Stimulated activated CD4-positive, alpha-beta T cell treated with anti-CD3 and anti-CD28 coated beads, Interleukin-15, amount 100 ng/mL, for 24 hours (primary cell): ENCODE data around the gene EHMT1.

Source experiments
- DNase-seq: peaks from one replicate; pipeline ENCODE4 v3.0.0-alpha.2; 2020

EHMT1 gene

DNA sequence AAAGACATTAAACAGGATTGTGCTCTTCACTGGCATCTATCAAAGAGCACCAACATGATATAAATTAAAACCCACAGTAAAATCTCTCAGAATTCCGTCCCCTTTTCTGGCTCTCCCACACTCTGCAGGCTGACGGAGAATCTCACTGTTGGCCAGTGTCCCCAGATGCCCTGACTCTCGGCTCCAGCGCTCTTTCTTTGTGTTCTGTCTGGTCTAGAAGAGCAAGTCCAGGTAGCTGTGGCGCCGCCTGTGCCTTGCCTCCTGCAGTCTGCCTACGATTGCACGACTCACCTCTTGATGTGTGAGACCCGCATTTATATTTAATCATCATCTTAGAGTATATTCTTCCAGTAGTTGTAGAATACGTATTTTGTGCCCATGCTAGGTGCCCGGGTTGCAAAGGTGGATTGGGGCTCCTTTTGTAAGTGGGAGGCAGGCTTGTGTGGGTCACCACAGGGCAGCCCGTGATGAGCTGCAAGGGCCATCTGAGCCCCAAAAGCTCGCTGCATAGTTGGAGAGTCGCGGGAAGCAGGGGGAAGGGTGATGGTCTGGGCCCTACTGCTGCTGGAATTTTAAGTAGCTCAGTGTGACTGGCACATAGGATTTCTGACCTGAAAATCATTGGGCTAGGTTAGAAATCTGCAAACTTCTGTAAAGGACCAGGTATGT lies 55.6 kb downstream of the EHMT1 start:
- no peak for DNase-seq

DNA sequence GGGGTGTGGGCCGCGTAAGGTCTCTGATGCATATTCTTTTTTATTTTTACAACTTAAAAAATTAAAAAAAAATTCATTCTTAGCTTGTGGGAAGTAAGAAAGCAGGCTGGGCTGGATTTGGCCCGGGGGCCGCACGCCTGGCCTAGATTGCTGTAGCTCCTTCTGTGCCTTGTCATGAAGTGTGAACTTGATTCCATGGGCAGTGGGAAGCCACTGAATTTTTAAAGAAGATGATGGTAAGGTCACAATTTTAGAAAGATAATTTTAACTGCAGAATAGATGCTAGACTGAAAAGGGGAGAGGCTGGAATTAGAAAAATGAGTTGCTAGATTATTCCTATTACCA lies 56.1 kb downstream of the EHMT1 start:
- DNase-seq, result no peak

DNA sequence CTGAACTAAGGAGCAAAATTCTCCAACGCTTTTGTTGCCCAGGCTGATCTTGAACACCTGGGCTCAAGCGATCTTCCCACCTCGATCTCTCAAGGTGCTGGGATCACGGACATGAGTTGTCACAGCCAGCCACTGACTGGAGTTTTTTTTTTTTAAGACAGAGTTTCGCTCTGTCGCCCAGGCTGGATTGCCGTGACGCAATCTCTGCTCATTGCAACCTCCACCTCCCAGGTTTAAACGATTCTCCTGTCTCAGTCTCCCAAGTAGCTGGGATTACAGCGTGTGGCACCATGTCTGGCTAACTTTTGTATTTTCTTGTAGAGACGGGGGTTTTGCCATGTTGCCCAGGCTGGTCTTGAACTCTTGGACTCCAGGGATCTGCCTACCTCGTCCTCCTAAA lies 58.2 kb downstream of the EHMT1 start:
- no peak for DNase-seq

DNA sequence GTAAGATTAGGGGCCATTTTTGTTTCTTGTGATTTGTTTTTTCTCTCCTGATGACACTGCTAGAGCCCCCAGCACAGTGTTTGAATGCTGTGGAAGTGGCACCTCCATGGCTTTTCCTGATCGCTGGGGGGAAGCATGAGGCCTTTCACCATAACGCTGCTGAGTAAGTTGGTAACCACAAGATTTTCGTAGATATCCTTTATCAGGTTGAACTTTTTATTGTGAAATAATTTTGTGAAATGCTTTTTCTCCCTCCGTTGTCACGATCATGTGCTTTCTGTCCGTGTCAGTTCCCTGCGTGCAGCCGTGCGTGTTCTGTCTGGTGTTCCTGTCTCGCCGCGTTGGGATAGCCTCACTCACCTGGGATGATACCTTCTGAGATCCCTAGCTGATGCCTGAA lies 59.4 kb downstream of the EHMT1 start:
- DNase-seq, result no peak

DNA sequence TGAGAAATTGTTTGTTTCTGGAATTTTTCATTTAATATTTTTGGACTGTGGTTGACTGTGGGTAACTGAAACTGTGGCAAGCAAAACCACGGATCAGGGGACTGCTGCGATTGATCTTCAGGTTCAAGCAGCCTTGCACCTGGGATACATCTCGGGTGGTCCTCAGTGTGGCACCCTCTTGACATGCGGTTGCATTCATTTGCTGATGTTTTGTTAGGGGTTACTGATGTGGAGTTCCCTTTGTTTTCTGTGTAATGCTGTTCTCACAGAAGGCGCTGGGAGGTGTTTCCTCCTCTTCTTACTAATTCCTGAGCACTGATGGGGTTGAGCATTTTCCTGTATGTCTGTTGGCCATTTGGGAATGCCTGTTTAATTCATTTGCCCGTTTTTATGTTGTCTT lies 60.4 kb downstream of the EHMT1 start:
- DNase-seq, result no peak

DNA sequence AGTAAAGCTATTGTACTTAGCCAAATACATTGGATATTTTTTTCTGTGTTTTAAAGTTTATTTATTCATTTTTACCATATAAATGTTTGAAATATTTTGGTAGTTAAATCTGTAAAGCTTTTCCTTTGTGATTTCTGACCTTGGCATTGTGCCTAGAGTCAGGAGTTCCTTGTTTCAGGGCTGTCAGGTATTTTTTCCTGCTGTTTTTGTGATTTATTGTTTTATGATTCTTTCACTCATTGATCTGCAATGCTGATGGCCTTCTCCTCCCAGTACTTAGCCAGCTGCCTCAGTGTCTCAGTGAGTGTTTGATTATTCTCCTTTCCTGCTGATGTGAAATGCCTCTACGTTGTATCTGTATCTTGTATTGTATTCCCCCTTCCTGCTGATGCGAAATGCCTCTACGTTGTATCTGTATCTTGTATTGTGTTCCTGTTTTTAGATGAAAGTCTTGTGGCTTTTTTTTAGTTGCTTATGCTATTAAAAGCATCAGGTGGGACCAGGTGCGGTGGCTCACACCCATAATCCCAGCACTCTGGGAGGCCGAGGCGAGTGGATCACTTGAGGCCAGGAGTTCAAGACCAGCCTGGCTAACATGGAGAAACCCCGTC lies 61.0 kb downstream of the EHMT1 start:
- DNase-seq, result no peak

DNA sequence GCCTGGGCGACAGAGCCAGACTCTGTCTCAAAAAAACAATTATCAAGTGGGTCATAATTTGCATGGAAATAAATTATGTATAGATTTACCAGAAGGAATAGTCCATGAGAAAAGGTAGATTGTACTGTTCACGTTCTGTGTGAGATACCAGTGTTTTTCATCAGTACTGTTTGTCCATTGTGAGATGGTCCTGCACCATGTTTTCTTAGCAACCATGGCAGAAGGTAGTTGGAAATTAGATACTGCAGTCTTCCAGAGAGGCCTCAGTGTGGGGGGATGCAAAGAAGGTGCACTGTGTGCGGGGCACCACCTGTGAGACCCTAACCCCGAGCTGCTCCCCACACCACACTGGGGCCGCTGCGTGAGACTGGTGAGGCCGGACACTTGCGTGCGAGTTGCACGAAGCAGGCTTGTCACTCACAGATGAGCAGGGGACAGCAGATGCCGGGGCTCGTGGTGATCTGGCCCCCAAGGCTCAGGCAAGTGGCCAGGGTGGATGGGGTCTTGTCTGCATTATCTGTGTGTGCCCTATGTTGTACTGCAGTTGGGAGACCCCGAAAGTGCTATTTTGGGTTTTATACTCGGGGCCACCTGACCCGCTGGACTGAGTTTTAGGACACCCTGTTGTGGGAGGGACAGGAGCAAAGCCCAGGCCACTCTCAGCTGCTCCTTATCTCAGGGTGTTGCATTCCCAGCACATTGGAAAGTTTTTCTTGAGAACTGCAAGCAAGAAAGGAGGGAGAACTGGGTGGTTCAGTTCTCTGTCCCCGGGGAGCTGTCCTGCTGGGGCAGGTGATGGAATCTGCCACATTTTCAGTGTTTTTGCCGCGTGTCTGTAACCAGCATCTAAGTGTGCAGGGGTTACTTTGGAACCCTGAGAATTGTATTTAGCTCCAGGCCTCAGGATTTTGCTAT lies 61.9 kb downstream of the EHMT1 start:
- DNase-seq, result no peak

DNA sequence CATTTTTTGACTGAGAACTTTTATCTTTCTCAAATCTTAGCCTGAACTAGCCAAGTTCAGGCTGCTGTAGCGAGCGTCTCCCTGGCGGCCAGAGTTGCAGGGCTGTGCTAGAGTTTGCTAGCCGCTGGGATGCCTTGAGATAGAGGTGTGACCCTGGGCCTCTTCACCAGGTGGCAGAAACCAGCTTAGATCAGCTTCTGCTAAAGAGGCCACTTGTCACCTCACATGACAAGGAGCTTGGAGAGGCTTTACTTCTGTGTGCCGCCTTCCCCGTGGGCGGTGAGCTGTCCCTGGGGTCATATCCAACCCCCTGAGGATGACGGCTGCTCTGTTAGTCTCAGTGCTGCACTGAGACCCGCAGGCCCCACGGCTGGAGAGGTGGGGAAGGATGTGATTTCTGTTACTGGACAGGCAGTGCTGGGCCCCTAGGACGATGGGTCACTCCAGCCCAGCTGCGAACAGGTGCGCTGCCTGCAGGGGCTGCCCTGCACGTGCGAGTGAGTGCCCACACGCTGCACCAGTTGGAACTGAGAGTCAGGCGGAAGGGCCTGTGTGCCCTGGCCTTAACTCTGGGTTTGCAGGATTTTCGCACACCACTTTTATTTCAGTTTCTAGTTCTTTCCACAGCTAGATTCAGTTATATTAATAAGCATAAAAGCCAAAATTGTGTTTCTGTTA lies 63.8 kb downstream of the EHMT1 start:
- DNase-seq, result no peak

DNA sequence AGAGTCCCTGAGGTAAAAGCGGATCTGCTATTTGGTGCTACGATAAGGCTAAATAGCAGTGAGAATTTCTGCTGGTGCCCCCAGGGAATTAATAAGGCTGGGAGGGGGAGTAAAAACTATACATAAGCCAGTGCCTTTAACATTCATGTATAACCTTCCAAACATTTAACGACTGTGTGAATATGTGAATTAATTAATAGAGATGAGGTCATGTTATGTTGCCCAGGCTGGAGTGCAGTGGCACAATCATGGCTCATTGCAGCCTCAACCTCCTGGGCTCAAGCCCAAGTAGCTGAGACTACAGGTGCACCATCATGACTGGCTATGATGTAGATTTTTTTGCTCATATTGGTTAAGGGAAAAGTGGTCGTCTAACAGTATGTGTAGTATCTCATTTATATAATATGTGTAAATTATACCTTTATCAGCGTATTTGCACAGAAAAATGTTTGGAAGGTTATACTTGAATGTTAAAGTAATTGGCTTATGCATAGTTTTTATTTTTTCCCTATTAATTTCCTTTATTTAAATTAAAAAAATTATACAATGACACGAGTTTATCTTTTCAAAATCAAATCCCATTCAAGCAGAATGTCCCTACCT lies 64.6 kb downstream of the EHMT1 start:
- no peak for DNase-seq

DNA sequence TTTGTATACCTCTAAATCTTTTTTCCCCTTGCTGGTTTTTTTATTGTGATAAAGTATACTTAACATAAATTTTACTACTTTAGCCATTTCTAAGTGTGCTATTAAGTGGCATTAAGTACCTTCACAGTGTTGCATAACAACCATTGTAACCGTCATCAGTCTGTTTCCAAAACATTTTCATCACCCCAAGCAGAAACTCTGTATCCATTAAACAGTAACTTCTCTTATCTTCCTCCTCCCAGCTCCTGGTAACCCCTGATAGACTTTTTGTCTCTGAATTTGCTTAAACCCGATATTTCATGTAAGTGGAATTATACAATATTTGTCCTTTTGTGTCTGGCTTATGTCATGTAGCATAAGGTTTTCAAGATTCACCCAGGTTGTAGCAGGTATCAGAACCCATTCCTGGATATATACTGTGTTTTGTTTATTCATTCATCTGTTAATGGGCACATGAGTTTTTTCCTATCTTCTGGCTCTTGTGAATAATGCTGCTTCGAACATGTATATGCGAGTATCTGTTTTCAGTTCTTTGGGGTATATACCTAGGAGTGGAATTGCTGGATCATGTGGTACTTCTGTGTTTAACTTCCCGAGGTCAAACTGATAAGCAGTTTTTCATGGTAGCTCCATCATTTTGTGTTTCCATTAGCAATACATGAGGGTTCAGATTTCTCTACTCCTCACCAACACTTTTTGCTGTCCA lies 66.4 kb downstream of the EHMT1 start:
- DNase-seq, result no peak

DNA sequence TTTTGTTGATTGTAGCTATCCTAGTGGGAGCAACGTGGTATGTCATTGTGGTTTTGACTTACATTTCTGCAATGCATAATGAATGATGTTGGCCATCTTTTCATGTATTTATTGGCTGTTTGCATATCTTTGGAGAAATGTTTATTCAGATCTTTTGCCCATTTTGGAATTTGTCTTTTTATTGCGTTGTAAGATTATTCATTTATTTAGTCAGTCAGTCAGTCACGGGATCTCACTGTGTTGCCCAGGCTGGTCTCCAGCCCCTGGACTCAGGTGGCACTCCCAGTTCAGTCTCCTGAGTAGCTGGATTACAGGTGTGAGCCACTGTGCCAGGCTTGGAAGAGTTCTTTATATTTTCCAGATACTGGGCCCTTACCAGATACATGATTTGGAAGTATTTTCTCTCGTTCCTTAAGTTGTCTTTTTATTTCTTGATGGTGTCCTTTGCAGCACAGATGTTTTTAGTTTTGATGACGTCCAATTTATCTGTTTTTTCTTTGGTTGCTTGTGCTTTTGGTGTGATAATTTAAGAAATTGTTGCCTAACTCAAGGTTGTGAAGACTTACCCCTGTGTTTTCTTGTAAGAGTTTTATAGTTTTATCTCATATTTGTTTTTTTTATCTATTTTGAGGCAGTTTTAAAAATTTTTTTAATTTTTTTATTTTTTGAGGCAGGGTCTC lies 67.1 kb downstream of the EHMT1 start:
- DNase-seq, result no peak

DNA sequence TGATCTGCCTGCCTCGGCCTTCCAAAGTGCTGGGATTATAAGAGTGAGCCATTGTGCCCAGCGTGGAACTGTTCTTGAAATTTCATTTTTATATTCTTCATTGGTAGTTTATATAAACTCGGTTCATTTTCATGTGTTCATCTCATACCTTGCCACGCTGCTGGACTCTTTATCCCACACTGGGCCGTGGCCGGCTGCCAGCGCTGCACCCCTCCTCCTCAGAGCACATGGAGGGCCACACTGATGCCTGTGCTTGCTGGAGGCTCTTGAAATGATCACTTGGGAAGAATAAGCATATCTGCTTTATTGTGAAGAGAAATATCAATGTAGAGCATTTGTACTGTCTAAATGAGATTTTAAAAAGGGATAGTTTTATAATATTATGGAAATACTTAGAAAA lies 69.5 kb downstream of the EHMT1 start:
- no peak for DNase-seq

DNA sequence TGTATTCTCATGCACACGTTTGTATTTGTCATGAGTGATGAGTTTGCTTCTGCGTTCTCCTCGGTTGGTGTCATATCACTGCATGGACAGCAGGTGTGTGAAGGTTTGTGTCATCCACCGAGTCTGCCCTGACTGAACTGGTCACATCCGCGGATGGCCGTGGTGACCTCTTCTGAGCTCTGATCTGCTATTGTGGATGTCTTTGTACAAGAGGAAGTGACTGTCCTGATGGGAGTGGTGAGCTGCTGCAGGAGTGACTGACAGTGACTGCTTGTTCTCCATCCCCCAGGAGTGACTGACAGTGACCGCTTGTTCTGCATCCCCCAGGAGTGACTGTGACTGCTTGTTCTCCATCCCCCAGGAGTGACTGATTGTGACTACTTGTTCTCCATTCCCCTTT lies 69.9 kb downstream of the EHMT1 start:
- DNase-seq, result no peak

DNA sequence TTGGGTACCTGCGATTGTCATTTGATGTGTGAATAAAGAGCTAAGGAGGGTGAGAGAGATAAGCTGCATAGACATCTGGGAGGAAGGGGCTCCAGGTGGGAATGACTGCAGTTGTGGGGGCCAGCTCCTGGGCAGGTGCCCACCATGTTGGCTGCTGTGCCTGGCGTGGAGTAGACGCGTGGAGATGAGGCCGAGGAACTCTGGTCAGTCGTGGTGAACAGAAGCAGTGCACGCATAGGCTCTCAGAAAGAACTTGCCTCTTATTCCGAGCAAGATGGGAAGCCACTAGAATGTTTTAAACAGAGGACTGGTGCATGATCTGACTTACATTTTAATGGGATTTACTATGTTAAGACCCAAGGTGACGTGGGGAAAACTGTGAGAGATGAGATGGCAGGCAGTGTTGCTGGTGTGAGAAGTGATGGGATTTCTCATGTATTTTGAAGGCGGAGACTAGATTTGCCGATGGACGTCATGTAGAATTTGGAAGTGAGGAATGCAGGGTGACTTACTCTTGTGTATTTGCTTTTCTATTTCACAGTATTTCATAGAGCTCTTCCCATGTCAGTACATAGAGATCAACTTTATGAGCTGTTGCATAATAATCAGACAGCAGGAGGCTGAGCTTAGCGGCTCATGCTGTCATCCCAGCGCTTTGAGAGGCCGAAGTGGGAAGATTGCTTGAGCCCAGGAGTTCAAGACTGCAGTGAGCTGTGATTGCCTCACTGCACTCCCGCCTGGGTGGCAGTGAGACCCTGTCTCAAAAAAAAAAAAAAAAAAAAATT lies 71.1 kb downstream of the EHMT1 start:
- no peak for DNase-seq

DNA sequence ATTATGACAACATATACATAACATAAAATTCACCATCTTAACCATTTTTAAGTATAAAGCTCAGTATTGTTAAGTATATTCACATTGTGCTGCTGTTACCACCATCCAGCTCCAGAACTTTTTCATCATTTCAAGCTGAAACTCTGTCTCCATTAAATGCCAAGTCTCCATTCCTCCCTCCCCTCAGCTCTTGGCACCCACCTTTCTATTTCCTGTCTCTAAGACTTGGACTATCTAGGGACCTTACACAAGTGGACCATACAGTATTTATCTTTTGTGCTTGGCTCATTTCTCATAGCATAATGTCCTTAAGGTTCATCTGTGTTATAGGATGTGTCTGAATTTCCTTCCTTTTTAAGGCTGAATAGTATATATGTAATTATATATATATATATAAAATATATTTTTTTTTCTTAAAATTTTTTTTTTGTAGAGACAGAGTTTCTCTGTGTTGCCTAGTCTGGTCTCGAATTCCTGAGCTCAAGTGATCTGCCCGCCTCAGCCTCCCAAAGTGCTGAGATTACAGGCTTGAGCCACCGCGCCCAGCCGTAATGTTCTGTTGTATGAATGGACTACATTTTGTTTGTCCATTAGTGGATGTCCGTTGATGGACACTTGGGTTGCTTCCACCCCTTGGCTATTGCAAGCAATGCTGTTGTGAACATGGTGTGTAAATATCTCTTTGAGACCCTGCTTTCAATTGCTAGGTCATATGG lies 72.3 kb downstream of the EHMT1 start:
- DNase-seq, result no peak

DNA sequence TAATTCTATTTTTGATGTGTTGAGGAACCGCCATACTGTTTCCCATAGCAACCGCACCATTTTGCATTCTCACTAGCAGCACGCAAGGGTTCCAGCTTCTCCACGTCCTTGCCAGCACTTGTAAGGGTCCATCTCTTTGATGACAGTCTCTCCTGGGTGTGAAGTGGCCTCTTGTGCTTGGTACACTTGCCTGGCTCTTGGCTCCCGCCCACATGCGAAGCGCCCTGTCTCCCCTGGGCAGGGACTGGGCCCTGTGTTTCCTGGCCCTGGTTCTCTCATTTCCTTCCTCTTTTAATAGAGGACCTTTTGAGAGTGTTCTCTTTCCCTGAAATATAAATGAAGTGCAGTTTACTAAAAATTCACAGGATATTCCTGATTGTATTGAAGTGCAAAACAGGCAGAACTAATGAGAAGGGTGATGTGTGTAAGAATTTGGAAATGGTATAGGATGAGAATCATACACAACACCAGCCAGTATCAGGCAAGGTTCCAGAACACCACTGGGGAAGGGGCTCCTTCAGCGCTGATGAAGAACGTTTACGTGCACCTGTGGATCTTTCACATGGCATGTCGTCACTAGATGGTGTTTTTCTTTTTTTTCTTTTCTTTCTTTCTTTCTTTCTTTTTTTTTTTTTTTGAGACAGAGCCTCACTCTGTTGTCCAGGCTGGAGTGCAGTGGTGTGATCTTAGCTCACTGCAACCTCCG lies 73.0 kb downstream of the EHMT1 start:
- no peak for DNase-seq

DNA sequence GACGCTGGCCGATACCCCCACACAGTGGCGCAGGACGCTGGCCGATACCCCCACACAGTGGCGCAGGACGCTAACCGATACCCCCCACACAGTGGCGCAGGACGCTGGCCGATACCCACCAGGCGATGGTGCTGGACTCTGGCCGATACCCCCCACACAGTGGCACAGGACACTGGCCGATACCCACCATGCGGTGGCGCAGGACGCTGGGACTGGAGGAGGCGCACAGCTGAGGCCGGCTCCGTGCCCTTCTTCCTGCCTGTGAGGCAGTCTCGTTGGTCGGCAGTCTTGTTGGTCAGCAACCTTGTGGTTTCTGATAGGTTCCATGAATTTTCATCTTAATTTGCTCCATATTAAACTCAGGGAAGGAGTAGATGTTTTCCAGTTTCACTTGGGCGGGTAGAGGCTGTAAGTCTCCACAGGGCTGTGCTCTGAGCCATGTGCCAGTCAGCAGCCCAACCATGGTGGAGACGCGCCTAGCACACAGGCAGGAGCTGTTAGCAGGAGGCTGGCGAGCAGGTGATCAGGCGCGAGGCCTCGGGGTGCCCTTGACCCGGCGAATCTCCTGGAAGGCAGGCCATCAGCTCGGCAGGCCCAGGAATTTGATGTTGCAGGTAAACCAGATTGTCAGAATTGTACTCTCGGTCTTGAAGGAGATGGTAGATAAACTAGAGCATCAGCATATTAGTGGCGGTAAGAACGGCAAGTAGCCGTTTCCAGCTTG lies 75.6 kb downstream of the EHMT1 start:
- no peak for DNase-seq

DNA sequence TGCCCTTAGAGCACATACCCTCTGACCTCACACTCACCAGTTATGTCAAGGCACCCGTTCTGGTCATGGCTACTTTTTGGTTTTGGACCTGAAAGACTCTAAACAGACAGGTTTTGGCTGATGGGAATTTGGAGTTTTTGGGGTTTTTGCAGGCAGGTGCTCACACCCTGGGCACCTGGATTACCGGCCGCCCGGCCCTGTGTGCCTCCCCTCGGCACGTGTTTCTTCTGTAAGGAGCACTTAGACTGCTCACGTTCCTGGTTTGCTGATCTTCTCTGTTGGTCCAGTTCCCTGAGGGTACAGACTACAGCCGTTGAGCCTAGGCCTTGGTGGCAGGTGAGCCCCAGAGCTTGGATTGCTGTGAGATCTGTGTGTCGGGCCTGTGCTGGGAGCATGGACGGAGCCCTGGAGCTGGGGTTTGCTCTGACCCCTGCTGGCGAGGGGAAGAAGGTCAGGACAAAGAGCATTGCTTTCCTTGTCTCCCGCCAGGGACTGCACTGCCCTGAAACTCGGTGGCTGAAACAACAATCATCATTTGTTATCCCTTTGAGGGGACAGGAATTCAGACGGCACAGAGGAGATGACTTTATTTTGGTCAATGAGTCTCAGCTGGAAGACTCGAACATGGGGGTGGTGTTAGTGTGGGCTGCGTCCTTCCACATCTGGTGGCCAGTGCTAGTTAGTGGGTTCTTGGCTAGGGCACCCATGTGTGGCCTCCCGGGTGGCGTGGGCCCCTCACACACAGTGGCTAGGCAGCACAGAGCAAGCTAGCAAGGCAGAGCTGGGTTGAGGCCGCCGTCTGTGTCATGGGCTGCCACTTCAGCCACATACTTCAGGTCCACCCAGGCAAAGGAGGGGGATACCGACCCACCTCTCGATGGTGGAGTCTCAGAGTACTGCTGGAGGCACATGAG lies 76.4 kb downstream of the EHMT1 start:
- DNase-seq, result peak; percentile 37
